ENCODE data around the gene SNCB.

Gene SNCB

GRCh38 chr5:176590035-176590717 is 40.2 kb downstream of the SNCB start:
- no peak for DNase-seq (ENCODE audit: low read depth)
- H3K4me3 ChIP-seq (ENCODE audit: low read depth, low read length), result no peak overlapping the region

- DNase-seq (ENCODE audit: low read depth), result no peak
- no peak overlapping the region for H3K4me3 ChIP-seq (ENCODE audit: low read depth, low read length)
Measured at GRCh38 chr5:176589039-176589769, 41.1 kb downstream of the SNCB start.

- H3K4me3 ChIP-seq (ENCODE audit: low read depth, low read length), result no peak overlapping the region
Measured at GRCh38 chr5:176588297-176588696, 42.0 kb downstream of the SNCB start.

GRCh38 chr5:176587398-176587797 is 42.9 kb downstream of the SNCB start:
- no peak overlapping the region for H3K4me3 ChIP-seq (ENCODE audit: low read depth, low read length)
- no peak for DNase-seq (ENCODE audit: low read depth)

More at GRCh38 chr5:176588297-176588696, 42.0 kb downstream of the SNCB start:
- no peak for DNase-seq (ENCODE audit: low read depth)

- H3K4me3 ChIP-seq (ENCODE audit: low read depth, low read length), result no peak overlapping the region
- no peak for DNase-seq (ENCODE audit: low read depth)
Measured at GRCh38 chr5:176583076-176583475, 47.3 kb downstream of the SNCB start.

- DNase-seq (ENCODE audit: low read depth), result no peak
- H3K4me3 ChIP-seq (ENCODE audit: low read depth, low read length), result no peak overlapping the region
Measured at GRCh38 chr5:176581361-176581760, 49.0 kb downstream of the SNCB start.

GRCh38 chr5:176579323-176579722 is 51.0 kb downstream of the SNCB start:
- H3K4me3 ChIP-seq (ENCODE audit: low read depth, low read length), result no peak overlapping the region
- DNase-seq (ENCODE audit: low read depth), result no peak

- DNase-seq (ENCODE audit: low read depth), result no peak
- no peak overlapping the region for H3K4me3 ChIP-seq (ENCODE audit: low read depth, low read length)
Measured at GRCh38 chr5:176578391-176578808, 51.9 kb downstream of the SNCB start.

GRCh38 chr5:176577312-176578176 is 52.8 kb downstream of the SNCB start:
- DNase-seq (ENCODE audit: low read depth), result no peak
- H3K4me3 ChIP-seq (ENCODE audit: low read depth, low read length), result no peak overlapping the region

GRCh38 chr5:176575488-176576422 is 54.6 kb downstream of the SNCB start:
- DNase-seq (ENCODE audit: low read depth), result no peak
- H3K4me3 ChIP-seq (ENCODE audit: low read depth, low read length), result no peak overlapping the region

GRCh38 chr5:176575066-176575465 is 55.3 kb downstream of the SNCB start:
- no peak for DNase-seq (ENCODE audit: low read depth)

GRCh38 chr5:176574297-176574591 is 56.1 kb downstream of the SNCB start:
- DNase-seq (ENCODE audit: low read depth), result no peak
- no peak overlapping the region for H3K4me3 ChIP-seq (ENCODE audit: low read depth, low read length)

More at GRCh38 chr5:176575066-176575465, 55.3 kb downstream of the SNCB start:
- H3K4me3 ChIP-seq (ENCODE audit: low read depth, low read length), result no peak overlapping the region

GRCh38 chr5:176573564-176574296 is 56.6 kb downstream of the SNCB start:
- H3K4me3 ChIP-seq (ENCODE audit: low read depth, low read length), result no peak overlapping the region
- no peak for DNase-seq (ENCODE audit: low read depth)

Measured in skeletal muscle cell (primary cell).